Neural cell (in vitro differentiated cells): ENCODE results near the gene BUD31.

ENCODE experiments used
- CTCF ChIP-seq: fragments of 450-650 bp; IDR thresholded peaks from 2 replicates; pipeline ENCODE4 v1.5.1; 2014; ENCODE audit warnings: antibody characterized with exemption, mild to moderate bottlenecking, moderate library complexity; ENCODE audit not compliant: poor library complexity, severe bottlenecking
- EP300 ChIP-seq: fragments of 450-650 bp; conservative IDR thresholded peaks from 2 replicates; pipeline ENCODE4 v1.6.1; 2014; ENCODE audit warnings: antibody characterized with exemption, mild to moderate bottlenecking, moderate library complexity; ENCODE audit not compliant: poor library complexity, severe bottlenecking
- EZH2 ChIP-seq: fragments of 200-600, 300-800 bp; shearing (Covaris generic), sonication (generic); IDR thresholded peaks from 2 replicates; pipeline ENCODE4 v1.6.1; 2014; ENCODE audit warnings: antibody characterized with exemption, low read length, borderline replicate concordance, mild to moderate bottlenecking; ENCODE audit not compliant: insufficient read depth, poor library complexity, severe bottlenecking
- REST ChIP-seq: IDR thresholded peaks from 2 replicates; pipeline ENCODE4 v1.6.1; 2012; ENCODE audit warnings: borderline replicate concordance

- TF ChIP-seq REST (no peak), CTCF (no peak), EP300 (no peak), EZH2 (no peak)
These were observed 17.7 kb upstream of the BUD31 start for GRCh38 chr7:99390941-99391602.
